ENCODE results near the gene AUTS2.

The AUTS2 gene

GRCh38 chr7:69992938-69993337 lies 394.7 kb downstream of the AUTS2 start:
- DNase-seq (ENCODE audit: low read depth), result no peak

DNA sequence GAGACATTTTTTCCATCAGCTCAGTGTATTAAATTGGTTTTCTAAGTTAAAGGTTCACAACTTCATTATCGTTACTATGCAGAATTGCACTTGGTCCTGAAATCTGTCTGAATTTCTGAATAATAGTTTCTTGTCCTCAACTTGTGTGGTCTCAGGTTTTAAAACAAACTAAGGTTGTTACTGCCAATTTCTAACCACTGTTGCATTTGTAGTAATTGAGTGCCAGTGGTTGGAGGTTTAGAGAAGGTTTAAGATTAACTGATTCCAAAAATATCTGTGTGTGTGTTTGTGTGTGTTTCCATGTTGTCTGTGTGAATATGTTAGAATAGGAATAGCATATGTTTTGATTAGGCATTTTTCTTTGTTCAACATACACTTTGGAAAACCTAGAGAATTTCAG lies 395.9 kb downstream of the AUTS2 start:
- no peak for DNase-seq (ENCODE audit: low read depth)

- no peak for DNase-seq (ENCODE audit: low read depth)
Measured at GRCh38 chr7:69994886-69995542, 396.7 kb downstream of the AUTS2 start.

GRCh38 chr7:69996121-69996520 lies 397.8 kb downstream of the AUTS2 start:
- DNase-seq (ENCODE audit: low read depth), result no peak

DNA sequence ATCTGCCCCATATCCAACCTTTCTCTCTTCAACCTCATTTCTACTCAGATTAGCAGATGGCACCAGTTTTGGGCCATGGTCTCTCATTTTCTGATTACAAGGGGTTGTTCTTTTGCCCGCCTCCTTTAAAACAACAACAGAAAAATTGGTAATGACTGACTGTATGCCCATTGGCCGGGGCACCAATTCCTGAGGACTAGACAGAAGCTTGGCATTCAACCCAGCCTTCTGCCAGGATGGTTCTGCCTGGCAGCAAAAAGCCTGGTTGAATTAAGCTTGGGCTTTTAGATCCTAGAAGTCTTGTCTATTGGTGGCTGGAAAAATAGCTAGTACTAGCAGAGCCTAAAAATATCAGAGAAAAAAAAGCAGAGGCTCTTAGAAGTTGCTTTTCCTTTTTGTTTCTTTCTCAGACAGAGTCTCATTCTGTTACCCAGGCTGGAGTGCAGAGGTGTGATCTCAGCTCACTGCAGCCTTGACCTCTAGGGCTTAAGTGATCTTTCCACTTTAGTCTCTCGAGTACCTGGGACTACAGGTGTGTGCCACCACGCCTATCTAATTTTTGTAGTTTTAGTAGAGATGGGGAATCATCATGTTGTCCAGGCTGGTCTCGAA lies 402.6 kb downstream of the AUTS2 start:
- DNase-seq (ENCODE audit: low read depth), result no peak

GRCh38 chr7:70005480-70005879 lies 407.2 kb downstream of the AUTS2 start:
- DNase-seq (ENCODE audit: low read depth), result no peak

- no peak for DNase-seq (ENCODE audit: low read depth)
Measured at GRCh38 chr7:70005891-70006260, 407.6 kb downstream of the AUTS2 start.

DNA sequence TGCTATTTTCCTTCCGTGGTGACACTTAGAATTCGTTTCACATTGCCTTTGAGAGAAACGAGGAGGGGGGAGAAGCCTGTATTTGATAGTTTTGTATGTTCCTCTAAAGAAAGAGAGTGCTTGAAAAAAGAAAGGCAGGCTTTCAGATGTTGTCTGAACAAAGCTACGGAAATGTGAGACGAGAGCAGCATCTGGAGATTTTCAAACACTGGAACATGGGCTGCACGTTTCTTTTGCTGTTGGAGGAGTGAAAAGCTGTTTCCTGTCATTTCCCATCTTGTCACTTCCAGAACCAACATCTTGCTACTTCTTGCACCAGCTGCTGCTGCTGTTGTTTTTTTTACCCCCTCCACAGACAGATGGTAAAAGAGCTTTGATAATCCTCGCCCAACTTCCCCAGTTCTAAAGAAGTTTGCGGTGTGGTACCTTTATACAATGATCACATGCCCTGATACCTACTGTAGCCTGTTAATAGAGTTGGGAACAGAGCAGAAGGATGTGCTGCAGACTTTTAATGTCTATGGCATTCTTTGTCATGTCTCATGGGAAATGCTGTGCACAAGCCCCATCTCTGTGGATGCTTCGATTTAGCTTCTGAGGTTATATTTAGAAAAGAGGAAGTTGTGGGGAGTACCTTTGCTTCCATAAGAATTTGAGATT lies 408.1 kb downstream of the AUTS2 start:
- no peak for DNase-seq (ENCODE audit: low read depth)

DNA sequence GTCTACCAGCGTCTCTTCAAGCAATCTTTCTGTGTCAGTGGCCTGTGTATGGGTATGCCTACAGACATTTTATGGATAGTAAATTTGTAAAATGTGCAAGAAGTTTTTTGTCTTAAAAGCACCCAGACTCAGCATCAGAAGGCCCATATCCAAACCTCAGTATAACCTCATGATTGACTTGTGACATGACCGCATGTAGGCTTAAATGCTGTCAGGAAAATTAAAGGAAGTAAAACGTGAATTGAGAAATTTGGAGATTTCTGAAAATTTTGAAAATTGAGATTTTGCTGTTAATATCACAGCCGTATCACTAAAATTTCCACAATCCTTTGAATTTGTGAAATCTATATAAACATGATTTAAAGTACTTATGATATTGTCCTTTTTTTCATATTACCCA lies 410.2 kb downstream of the AUTS2 start:
- no peak for DNase-seq (ENCODE audit: low read depth)

GRCh38 chr7:70014472-70015177 lies 416.4 kb downstream of the AUTS2 start:
- no peak for DNase-seq (ENCODE audit: low read depth)

- DNase-seq (ENCODE audit: low read depth), result no peak
Measured at GRCh38 chr7:70015353-70015752, 417.1 kb downstream of the AUTS2 start.

DNA sequence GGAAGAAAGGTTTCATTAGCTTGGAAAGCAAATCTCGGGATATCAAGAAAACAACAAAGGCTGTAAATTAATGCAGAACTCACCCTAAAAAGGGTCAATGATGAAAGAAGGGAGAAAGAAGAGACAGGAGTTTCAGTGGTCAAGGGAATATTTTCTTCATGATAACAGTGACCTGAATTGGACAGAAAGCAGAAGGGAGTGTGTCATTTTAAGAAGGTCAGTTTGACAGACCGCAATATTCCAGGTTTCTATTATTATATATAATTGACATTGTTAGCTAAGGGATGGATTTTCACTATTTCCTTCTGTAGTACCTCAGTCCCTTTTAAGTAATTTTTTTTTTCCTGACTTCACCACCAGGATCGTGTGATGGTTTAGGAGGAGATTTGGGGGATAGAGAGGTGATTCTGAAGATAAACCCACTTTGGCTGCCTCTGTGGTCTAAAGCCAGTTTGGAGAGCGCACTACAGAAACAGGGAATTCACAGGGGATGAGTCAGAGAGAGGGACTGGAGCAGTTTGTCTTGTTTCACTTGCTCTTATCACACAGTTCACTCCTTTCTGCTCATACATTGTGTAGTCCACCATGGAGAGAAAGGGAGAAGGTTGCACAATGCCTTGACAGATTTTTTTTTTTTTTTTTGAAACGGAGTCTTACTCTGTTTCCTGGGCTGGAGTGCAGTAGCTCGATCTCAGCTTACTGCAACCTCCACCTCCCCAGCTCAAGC lies 417.9 kb downstream of the AUTS2 start:
- DNase-seq (ENCODE audit: low read depth), result no peak

GRCh38 chr7:70017357-70017756 lies 419.1 kb downstream of the AUTS2 start:
- no peak for DNase-seq (ENCODE audit: low read depth)

DNA sequence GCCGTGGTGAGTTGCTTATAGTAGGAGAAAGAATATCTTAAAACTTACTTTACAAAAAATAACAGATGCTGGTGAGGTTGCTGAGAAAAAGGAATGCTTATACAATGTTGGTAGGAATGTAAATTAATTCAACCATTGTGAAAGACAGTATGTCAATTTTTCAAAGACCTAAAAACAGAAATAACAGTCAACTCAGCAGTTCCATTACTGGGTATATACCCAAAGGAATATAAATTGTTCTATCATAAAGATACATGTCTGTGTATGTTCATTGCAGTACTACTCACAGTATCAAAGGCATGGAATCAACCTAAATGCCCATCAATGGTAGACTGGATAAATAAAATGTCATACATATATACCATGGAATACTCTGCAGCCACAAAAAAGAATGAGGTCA lies 420.4 kb downstream of the AUTS2 start:
- DNase-seq (ENCODE audit: low read depth), result no peak

GRCh38 chr7:70027867-70028266 lies 429.6 kb downstream of the AUTS2 start:
- DNase-seq (ENCODE audit: low read depth), result no peak

- no peak for DNase-seq (ENCODE audit: low read depth)
Measured at GRCh38 chr7:70028620-70029019, 430.3 kb downstream of the AUTS2 start.

DNA sequence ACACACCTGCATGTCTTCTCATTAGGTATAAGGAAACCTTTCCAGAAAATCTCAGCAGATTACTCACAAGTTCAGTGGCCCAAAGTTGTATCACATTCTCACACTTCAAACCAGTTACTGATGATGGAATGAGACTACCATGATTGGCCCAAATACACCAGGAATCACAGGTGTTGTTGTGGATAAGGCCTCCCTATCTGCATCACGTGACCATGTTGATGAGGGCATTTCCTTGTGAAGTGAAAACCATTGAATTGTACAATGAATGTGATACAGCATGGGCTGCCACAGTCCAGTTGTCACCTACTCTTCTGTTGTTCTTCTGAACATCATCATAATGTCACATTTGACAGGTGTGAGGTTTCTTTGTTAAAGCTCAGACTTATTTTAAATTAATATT lies 431.7 kb downstream of the AUTS2 start:
- DNase-seq (ENCODE audit: low read depth), result no peak

DNA sequence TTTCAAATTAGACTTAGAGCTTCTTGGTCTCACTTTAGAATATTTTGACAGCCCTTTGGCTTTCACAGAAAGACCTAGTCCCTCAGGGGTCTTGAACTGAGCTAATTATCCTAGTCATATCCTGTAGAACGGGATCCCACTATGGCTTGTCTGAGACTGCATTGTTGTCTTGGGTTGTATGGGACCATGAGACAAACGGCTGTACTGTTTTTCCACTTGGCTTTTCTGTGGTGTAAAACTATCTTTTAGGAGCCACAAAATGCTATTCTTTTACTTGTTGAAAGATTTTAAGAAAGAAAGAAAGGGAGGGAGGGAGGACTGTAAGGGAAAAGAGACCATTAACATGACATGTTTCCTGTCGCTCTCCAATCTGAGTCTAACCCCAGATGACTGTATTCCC lies 432.5 kb downstream of the AUTS2 start:
- no peak for DNase-seq (ENCODE audit: low read depth)

- no peak for DNase-seq (ENCODE audit: low read depth)
Measured at GRCh38 chr7:70031245-70031644, 433.0 kb downstream of the AUTS2 start.

- DNase-seq (ENCODE audit: low read depth), result no peak
Measured at GRCh38 chr7:70032649-70033048, 434.4 kb downstream of the AUTS2 start.

GRCh38 chr7:70033226-70033625 lies 435.0 kb downstream of the AUTS2 start:
- no peak for DNase-seq (ENCODE audit: low read depth)

GRCh38 chr7:70034999-70035398 lies 436.7 kb downstream of the AUTS2 start:
- DNase-seq (ENCODE audit: low read depth), result no peak

Measured in HS-5 (cell line).